Upper lobe of left lung (tissue), 6 donors: Measurements from ENCODE around the gene TLE2. TPM values are rescaled to one million over a fixed set of nuclear protein-coding genes. Genes with fewer than 3 reads are reported as not detected.

Experiments used
- ATAC-seq, 2 donors: fragments of 200-7000 bp; cut with Tn5 transposase; one replicate each; pipeline ENCODE4 v1.9.1; 2022; ENCODE audit warnings: mild to moderate bottlenecking in 2 of 2, moderate library complexity in 2 of 2; ENCODE audit not compliant: low FRiP score in 2 of 2
- DNase-seq, 2 donors: peaks; one replicate each; pipeline ENCODE4 v3.0.0-alpha.2; 2019 to 2020
- H3K27ac ChIP-seq, 4 donors: fragments of 200-600 bp; sonication (generic); one replicate each; pipeline ENCODE4 v1.5.1; 2016 to 2019
- H3K27me3 ChIP-seq, 4 donors: fragments of 200-600 bp; sonication (generic); one replicate each; pipeline ENCODE4 v1.5.1; 2017 to 2019
- H3K36me3 ChIP-seq, 4 donors: fragments of 200-600 bp; sonication (generic); one replicate each; pipeline ENCODE4 v1.5.1; 2016 to 2019
- H3K4me1 ChIP-seq, 4 donors: fragments of 200-600 bp; sonication (generic); one replicate each; pipeline ENCODE4 v1.5.1; 2018 to 2019
- H3K4me3 ChIP-seq, 4 donors: fragments of 200-600 bp; sonication (generic); one replicate each; pipeline ENCODE4 v1.5.1; 2017 to 2019; ENCODE audit warnings: mild to moderate bottlenecking in 2 of 4, moderate library complexity in 1 of 4
- H3K9me3 ChIP-seq, 4 donors: fragments of 200-600 bp; sonication (generic); one replicate each; pipeline ENCODE4 v1.5.1; 2018 to 2019
- CTCF ChIP-seq, 6 experiments: fragments of 450-650 bp in 4 of 6; fragments of 200-600 bp in 2 of 6; sonication (generic) in 2 of 6; IDR thresholded peaks; one replicate each; pipeline ENCODE4 v1.5.1; 2016 to 2019; ENCODE audit warnings: antibody characterized with exemption in 6 of 6
- EP300 ChIP-seq, 4 donors: sonication (generic); formaldehyde crosslinking; IDR thresholded peaks; one replicate each; pipeline ENCODE4 v1.5.1; 2017; ENCODE audit warnings: antibody characterized with exemption in 4 of 4, control low read depth in 2 of 4
- POLR2A ChIP-seq, 4 donors: fragments of 450-650 bp; IDR thresholded peaks; one replicate each; pipeline ENCODE4 v1.5.1; 2016 to 2017; ENCODE audit warnings: antibody characterized with exemption in 4 of 4, mild to moderate bottlenecking in 2 of 4
- POLR2AphosphoS5 ChIP-seq, 2 donors: sonication (generic); formaldehyde crosslinking; IDR thresholded peaks; one replicate each; pipeline ENCODE4 v1.5.1; 2017; ENCODE audit warnings: antibody characterized with exemption in 2 of 2
- WGBS, 2 donors: methylation state at CpG; one replicate each; pipeline ENCODE4 v1.1.5; 2017 to 2018; 5-methylcytosine and 5-hydroxymethylcytosine counted together
- total RNA-seq, 6 donors: library from RNA; depleted of rRNA in 4 of 6; stranded (reverse); fragments of >200 nt in 4 of 6; gene quantifications; one replicate each; pipeline versions ENCODE4 v1.1.0 to v1.2.1, GENCODE V29; 2016 to 2021
- donor health status: DM: no; HTN: no; CAD: no; lungs with moderate emphysema.
- donor health status: DM: no; HTN: yes; CAD: no; lungs with severe emphysema.

TLE2 gene
- total RNA-seq, 6 donors from 2014 or later: 35.0 to 115 (median 56.0) TPM

DNA sequence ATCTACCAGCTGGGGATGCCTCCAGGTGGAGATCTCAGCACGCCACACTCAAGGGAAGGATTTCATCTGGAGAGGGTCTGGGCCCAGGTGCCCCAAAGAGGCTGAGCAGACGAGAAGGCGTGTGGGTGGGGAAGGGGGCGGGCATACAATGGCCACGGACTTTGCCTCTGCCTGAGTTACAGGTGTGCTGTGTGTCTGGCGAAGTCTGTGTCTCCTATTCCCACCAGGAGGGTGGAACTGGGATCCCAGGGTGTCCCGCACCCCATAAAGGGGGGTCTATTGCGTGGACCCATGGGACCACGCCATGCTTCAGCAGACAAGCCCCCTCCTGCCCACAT, 3.6 kb downstream of the TLE2 start:
- ATAC-seq (no peak), DNase-seq (no peak)
- no peak overlapping the region for H3K4me3 ChIP-seq
- TF ChIP-seq POLR2AphosphoS5 (IDR thresholded peaks at IDR 0.05) (no peak), POLR2A (IDR thresholded peaks at IDR 0.05) (no peak), EP300 (IDR thresholded peaks at IDR 0.05) (no peak), CTCF (IDR thresholded peaks at IDR 0.05) (no peak)
- 79 to 82% methylated on average over 8 to 9 of the region's 9 CpGs for WGBS, 2 donors
- H3K9me3 ChIP-seq: no peaks in the 10 kb centered on the region
- H3K27me3 ChIP-seq: no peaks in the 10 kb centered on the region
- peaks cover 13 to 22% (median 19%) of the 10 kb centered on the region in 4 donors for H3K4me1 ChIP-seq
- no peak overlapping the region for H3K27ac ChIP-seq
- peaks cover 0 to 4% (median 0%) of the 10 kb centered on the region in 4 donors for H3K36me3 ChIP-seq

DNA sequence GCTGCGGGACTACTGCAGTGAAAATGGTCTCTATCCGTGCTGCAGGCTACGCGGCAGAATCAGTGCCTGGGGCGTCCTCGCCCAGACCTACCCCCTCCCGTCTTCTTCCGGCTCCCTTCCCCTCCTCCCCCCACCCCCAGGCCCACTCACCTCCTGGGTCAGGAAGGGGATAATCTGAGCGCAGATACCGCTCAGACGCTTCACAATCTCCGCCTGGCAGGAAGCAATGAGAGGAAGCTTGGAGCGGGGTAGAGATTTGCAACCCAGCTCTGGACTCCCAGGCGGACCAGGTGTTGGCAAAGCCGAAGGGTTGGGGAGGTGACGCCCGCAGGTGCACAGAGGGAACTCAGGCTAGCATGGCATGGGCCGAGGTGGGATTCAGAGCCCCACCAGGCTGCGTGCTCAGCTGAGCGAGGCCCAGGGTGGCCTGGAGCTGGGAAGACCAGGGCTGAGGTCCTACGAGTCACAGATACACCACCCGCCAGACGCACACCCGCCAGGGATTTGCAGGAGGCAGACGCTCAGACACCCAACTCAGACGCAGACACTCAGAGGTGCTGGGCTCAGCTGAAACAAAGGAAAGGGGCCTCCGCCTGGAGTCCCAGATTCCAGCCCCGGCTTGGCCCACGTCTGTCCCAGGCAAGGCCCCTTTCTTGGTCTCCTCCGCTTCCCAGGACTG, 4.1 kb downstream of the TLE2 start:
- no peaks in the 10 kb centered on the region for H3K9me3 ChIP-seq
- H3K4me3 ChIP-seq: no peak overlapping the region
- H3K4me1 ChIP-seq: peaks cover 13 to 22% (median 19%) of the 10 kb centered on the region in 4 donors
- H3K36me3 ChIP-seq: peaks cover 0 to 8% (median 0%) of the 10 kb centered on the region in 4 donors
- DNase-seq (peak in 1 of 2 donors; percentile 53), ATAC-seq (no peak)
- no peaks in the 10 kb centered on the region for H3K27me3 ChIP-seq
- TF ChIP-seq POLR2A (IDR thresholded peaks at IDR 0.05): no peak
- no peak for TF ChIP-seq EP300 (IDR thresholded peaks at IDR 0.05)
- TF ChIP-seq POLR2AphosphoS5 (IDR thresholded peaks at IDR 0.05): no peak
- no peak for TF ChIP-seq CTCF (IDR thresholded peaks at IDR 0.05)
- 54 to 67% methylated on average over 16 to 30 of the region's 30 CpGs for whole genome bisulfite sequencing, 2 donors
- H3K27ac ChIP-seq: no peak overlapping the region

DNA sequence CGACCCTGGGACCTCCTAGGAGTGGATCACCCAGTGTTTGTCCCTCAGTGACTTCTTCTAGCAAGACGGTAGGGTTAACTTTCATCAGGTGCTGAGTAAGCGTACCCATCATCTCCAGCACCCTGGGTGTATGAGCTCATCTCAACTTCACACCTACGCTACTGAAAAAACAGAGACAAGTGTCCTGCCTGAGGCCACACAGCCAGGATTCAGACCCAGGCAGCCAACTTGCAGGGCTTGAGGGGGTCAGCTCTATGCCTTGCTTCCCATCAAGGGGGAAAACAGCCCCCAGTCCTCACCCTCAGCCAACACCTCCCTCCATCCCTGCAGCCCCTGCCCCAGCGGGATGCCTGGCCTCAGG, 4.6 kb downstream of the TLE2 start:
- H3K4me1 ChIP-seq: peaks cover 13 to 20% (median 16%) of the 10 kb centered on the region in 4 donors
- H3K27ac ChIP-seq: no peak overlapping the region
- H3K9me3 ChIP-seq: no peaks in the 10 kb centered on the region
- H3K27me3 ChIP-seq: no peaks in the 10 kb centered on the region
- no peak for DNase-seq
- H3K4me3 ChIP-seq: no peak overlapping the region
- peaks cover 0 to 13% (median 2%) of the 10 kb centered on the region in 4 donors for H3K36me3 ChIP-seq
- WGBS, 2 donors: 75 to 82% methylated on average over 4 to 5 of the region's 5 CpGs
- no peak for TF ChIP-seq POLR2AphosphoS5 (IDR thresholded peaks at IDR 0.05)
- no peak for TF ChIP-seq POLR2A (IDR thresholded peaks at IDR 0.05)
- TF ChIP-seq EP300 (IDR thresholded peaks at IDR 0.05): no peak
- TF ChIP-seq CTCF (IDR thresholded peaks at IDR 0.05): no peak
- no peak for ATAC-seq

GRCh38 chr19:3020321-3020960, 8.6 kb downstream of the TLE2 start:
- Histone ChIP-seq H3K27me3 (no peaks in the 10 kb centered on the region), H3K4me1 (peaks cover 0 to 7% (median 6%) of the 10 kb centered on the region in 4 donors), H3K9me3 (no peaks in the 10 kb centered on the region), H3K36me3 (peaks cover 0 to 31% (median 6%) of the 10 kb centered on the region in 4 donors), H3K4me3 (no peak overlapping the region), H3K27ac (no peak overlapping the region)
- 88 to 95% methylated on average over 17 to 18 of the region's 18 CpGs for WGBS, 2 donors
- TF ChIP-seq EP300 (IDR thresholded peaks at IDR 0.05) (no peak), POLR2AphosphoS5 (IDR thresholded peaks at IDR 0.05) (no peak), POLR2A (IDR thresholded peaks at IDR 0.05) (no peak)
- no peak for DNase-seq
- no peak for ATAC-seq

DNA sequence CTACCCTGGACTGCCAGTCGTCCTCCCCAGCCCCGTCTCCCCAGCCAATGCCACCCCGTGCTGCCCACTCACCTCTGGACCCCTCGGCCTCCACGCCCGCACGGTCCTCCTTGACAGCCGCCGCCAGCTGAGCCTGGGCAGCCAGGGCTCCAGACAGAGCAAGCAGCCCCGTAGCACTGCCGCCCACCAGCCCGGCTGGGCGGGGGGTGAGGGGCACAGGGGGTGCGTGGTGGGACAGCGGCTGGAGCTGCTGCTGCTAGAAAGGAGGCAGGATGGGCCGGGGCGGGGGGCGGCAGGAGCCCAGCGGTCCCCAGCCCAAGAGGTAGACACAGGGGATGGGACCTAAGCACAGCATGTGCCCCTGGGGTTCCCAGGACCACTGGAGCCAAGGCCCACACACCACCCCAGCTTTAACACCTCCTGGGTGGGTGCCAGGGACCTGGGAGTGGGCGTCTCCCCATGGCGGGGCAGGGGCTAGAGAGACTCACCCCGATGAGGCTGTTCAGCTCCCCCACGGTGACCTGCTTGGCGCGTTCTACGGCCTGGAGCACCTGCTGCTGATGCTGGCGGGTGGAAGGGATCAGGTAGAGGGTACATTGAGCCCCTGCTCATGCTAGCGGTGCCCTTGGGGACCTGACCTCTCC, 9.7 kb downstream of the TLE2 start:
- peaks cover 0 to 40% (median 11%) of the 10 kb centered on the region in 4 donors for H3K36me3 ChIP-seq
- TF ChIP-seq POLR2A (IDR thresholded peaks at IDR 0.05) (no peak), EP300 (IDR thresholded peaks at IDR 0.05) (no peak), CTCF (IDR thresholded peaks at IDR 0.05) (no peak), POLR2AphosphoS5 (IDR thresholded peaks at IDR 0.05) (no peak)
- H3K4me1 ChIP-seq: no peaks in the 10 kb centered on the region
- no peaks in the 10 kb centered on the region for H3K27me3 ChIP-seq
- H3K27ac ChIP-seq: no peak overlapping the region
- DNase-seq (peak in 1 of 2 donors; percentile 73), ATAC-seq (peak in 1 of 2 donors; percentile 32)
- H3K4me3 ChIP-seq: no peak overlapping the region
- no peaks in the 10 kb centered on the region for H3K9me3 ChIP-seq
- WGBS, 2 donors: 92 to 96% methylated on average over 15 to 28 of the region's 28 CpGs
